ENCODE data around the gene PAPSS2.

DNA sequence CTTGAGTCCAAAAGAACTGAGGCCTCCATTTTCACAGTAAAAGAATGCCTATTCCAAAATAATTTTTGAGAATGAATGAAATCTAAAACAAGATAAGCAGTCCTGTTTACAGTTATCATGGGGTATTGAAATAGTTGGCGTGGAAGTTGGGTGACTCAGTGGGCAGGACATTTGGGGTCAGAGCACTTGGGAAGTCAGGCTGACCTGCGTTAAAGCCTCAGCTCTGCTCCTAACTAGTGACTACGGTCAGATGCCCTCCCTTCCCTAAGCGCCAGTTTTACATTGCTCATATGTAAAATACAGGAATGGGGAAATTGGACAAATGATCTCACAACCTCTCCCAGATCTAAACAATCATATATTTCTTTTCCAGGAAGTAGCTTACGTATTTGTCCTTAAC is 2.3 kb upstream of the PAPSS2 start:
- TF ChIP-seq, protein P1, sequence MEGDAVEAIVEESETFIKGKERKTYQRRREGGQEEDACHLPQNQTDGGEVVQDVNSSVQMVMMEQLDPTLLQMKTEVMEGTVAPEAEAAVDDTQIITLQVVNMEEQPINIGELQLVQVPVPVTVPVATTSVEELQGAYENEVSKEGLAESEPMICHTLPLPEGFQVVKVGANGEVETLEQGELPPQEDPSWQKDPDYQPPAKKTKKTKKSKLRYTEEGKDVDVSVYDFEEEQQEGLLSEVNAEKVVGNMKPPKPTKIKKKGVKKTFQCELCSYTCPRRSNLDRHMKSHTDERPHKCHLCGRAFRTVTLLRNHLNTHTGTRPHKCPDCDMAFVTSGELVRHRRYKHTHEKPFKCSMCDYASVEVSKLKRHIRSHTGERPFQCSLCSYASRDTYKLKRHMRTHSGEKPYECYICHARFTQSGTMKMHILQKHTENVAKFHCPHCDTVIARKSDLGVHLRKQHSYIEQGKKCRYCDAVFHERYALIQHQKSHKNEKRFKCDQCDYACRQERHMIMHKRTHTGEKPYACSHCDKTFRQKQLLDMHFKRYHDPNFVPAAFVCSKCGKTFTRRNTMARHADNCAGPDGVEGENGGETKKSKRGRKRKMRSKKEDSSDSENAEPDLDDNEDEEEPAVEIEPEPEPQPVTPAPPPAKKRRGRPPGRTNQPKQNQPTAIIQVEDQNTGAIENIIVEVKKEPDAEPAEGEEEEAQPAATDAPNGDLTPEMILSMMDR (IDR thresholded peaks at IDR 0.05): no peak
- TF ChIP-seq EP300 (IDR thresholded peaks at IDR 0.05): no peak
- no peak for TF ChIP-seq POLR2A (IDR thresholded peaks at IDR 0.05)

Data from ovary (tissue), 3 donors.